DMS79 treated with DMSO at 0.1 percent for 48 hours (cell line): ENCODE measurements around the gene CEACAM6.
A peak's percentile ranks its signal among the peaks of the same experiment; 100 is the strongest.
"Not testable (repeated sequence)": the region's sequence is repeated elsewhere in the genome, so short reads cannot be mapped to it uniquely, and the experiment has no call there.

ENCODE experiments used
- DNase-seq: peaks from one replicate; lab custom pipeline; 2025; lab: John Stamatoyannopoulos, UW

The CEACAM6 gene

GRCh38 chr19:41755328-41755913, at the start of gene CEACAM6:
Gene CEACAM6 (plus strand): TSS chr19:41755530. CDS start chr19:41755639, 109 bp downstream.
- no peak for DNase-seq

- peak; percentile 86 for DNase-seq
Observed at GRCh38 chr19:41706741-41707501, 48.4 kb upstream of the CEACAM6 start.

GRCh38 chr19:41707502-41707812, 47.9 kb upstream of the CEACAM6 start:
- no peak for DNase-seq

GRCh38 chr19:41707871-41708371, 47.4 kb upstream of the CEACAM6 start:
- DNase-seq: no peak

GRCh38 chr19:41708481-41708880, 46.8 kb upstream of the CEACAM6 start, which contains the start of gene CEACAM5:
Gene CEACAM5 (plus strand): TSS chr19:41708626. CDS start chr19:41708732, 106 bp downstream.
- no peak for DNase-seq

- DNase-seq: not testable (repeated sequence)
Observed at GRCh38 chr19:41709516-41709915, 45.8 kb upstream of the CEACAM6 start.

- no peak for DNase-seq
Observed at GRCh38 chr19:41709951-41710645, 45.2 kb upstream of the CEACAM6 start.

GRCh38 chr19:41711376-41712261, 43.7 kb upstream of the CEACAM6 start:
- DNase-seq: no peak

GRCh38 chr19:41714598-41714997, 40.7 kb upstream of the CEACAM6 start:
- DNase-seq: no peak

- DNase-seq: no peak
Observed at GRCh38 chr19:41718761-41719160, 36.6 kb upstream of the CEACAM6 start.

GRCh38 chr19:41720103-41720502, 35.2 kb upstream of the CEACAM6 start:
- DNase-seq: no peak

- no peak for DNase-seq
Observed at GRCh38 chr19:41726493-41726892, 28.8 kb upstream of the CEACAM6 start.

- DNase-seq: peak; percentile 86
Observed at GRCh38 chr19:41734156-41734555, 21.2 kb upstream of the CEACAM6 start.

- DNase-seq: peak; percentile 86
Observed at GRCh38 chr19:41734585-41734984, 20.7 kb upstream of the CEACAM6 start.

GRCh38 chr19:41735071-41735600, 20.2 kb upstream of the CEACAM6 start:
- DNase-seq: no peak

- DNase-seq: no peak
Observed at GRCh38 chr19:41739361-41739760, 16.0 kb upstream of the CEACAM6 start.

- DNase-seq: no peak
Observed at GRCh38 chr19:41740415-41741243, 14.7 kb upstream of the CEACAM6 start.

- DNase-seq: no peak
Observed at GRCh38 chr19:41741244-41741554, 14.1 kb upstream of the CEACAM6 start.

- no peak for DNase-seq
Observed at GRCh38 chr19:41744850-41745249, 10.5 kb upstream of the CEACAM6 start.

GRCh38 chr19:41745756-41746155, 9.6 kb upstream of the CEACAM6 start:
- DNase-seq: no peak
